HepG2 (cell line): ENCODE measurements around the gene BCAS3. TPM values are rescaled to one million over a fixed set of nuclear protein-coding genes. Genes with fewer than 3 reads are reported as not detected.
A peak's percentile ranks its signal among the peaks of the same experiment; 100 is the strongest.

Experiments used
- ATAC-seq: fragments of 200-7000 bp; cut with Tn5 transposase; 3 replicates; pipeline ENCODE4 v1.9.1; 2020; ENCODE audit warnings: mild to moderate bottlenecking, moderate library complexity
- BruUV-seq: library from RNA; stranded (reverse); fragments of 400-500 nt; replicated peaks from 2 replicates; lab custom pipeline; 2021; lab: Mats Ljungman, UMichigan
- CTCF ChIA-PET: fragments of 300-600 bp; formaldehyde crosslinking; extraction: SDS; loops from one replicate; lab custom pipeline; 2021; ENCODE audit warnings: low total read pairs, inconsistent platforms, low intra/inter-chr PET ratio; lab: Yijun Ruan, JAX
- POLR2A ChIA-PET: fragments of 350-600 bp; sonication (Branson Sonifier 250); formaldehyde crosslinking; loops from one replicate; lab custom pipeline; 2020; ENCODE audit warnings: antibody characterized with exemption, inconsistent platforms; lab: Yijun Ruan, JAX
- DNase-seq: peaks from one replicate; pipeline ENCODE4 v3.0.0-alpha.2; 2015; ENCODE audit warnings: low spot score
- FAIRE-seq: peaks from 3 replicates; lab custom pipeline; 2011; peaks lifted over from hg19 to GRCh38; lab: Jason Lieb, UNC
- H2AFZ ChIP-seq: one replicate; pipeline ENCODE4 v1.6.1; 2011; ENCODE audit warnings: low read length, inconsistent platforms
- H3K27ac ChIP-seq: fragments of 300-600 bp; 3 replicates; pipeline ENCODE4 v1.8.0; 2011; ENCODE audit warnings: mixed run types, mild to moderate bottlenecking, mixed read lengths, low read length, inconsistent platforms; ENCODE audit not compliant: insufficient read depth; ENCODE audit errors: extremely low read length
- H3K27me3 ChIP-seq, 2 experiments: fragments of 200-600 bp in 1 of 2; 2 replicates in 1 of 2; 3 replicates in 1 of 2; pipeline versions ENCODE4 v1.6.0 to v1.8.0; 2011; ENCODE audit warnings: low read length in 2 of 2, mild to moderate bottlenecking in 2 of 2, moderate library complexity in 2 of 2, inconsistent platforms in 1 of 2; ENCODE audit not compliant: insufficient read depth in 2 of 2, control insufficient read depth in 1 of 2
- H3K36me3 ChIP-seq, 2 experiments: fragments of 200-600 bp in 1 of 2; replicated peaks in 1 of 2; 2 replicates in 1 of 2; 3 replicates in 1 of 2; pipeline versions ENCODE4 v1.5.1 to v1.8.0; 2011; ENCODE audit warnings: low read length in 2 of 2, inconsistent platforms in 1 of 2; ENCODE audit not compliant: insufficient read depth in 2 of 2, control insufficient read depth in 1 of 2
- H3K4me1 ChIP-seq: 2 replicates; pipeline ENCODE4 v1.5.1; 2012; ENCODE audit warnings: low read length, inconsistent platforms; ENCODE audit not compliant: insufficient read depth
- H3K4me2 ChIP-seq: 2 replicates; pipeline ENCODE4 v1.6.0; 2011; ENCODE audit warnings: low read depth, low read length, inconsistent platforms
- H3K4me3 ChIP-seq, 3 experiments: fragments of 200-600 bp in 1 of 3; sonication (generic), shearing (Covaris generic) in 1 of 3; replicated peaks in 1 of 3; 2 replicates each; pipeline ENCODE4 v1.5.1; 2011 to 2016; ENCODE audit warnings: low read length in 3 of 3, inconsistent platforms in 2 of 3, low read depth in 2 of 3, mild to moderate bottlenecking in 2 of 3, control low read depth in 1 of 3, mixed read lengths in 1 of 3; ENCODE audit not compliant: insufficient read depth in 1 of 3
- H3K79me2 ChIP-seq: one replicate; pipeline ENCODE4 v1.6.1; 2011; ENCODE audit warnings: low read length, inconsistent platforms; ENCODE audit not compliant: insufficient read depth
- H3K9ac ChIP-seq: 2 replicates; pipeline ENCODE4 v1.6.0; 2011; ENCODE audit warnings: mild to moderate bottlenecking, low read depth, low read length, inconsistent platforms; ENCODE audit not compliant: insufficient read depth
- H3K9me3 ChIP-seq: 2 replicates; pipeline ENCODE4 v1.5.1; 2012; ENCODE audit warnings: mild to moderate bottlenecking, low read length
- H4K20me1 ChIP-seq: 2 replicates; pipeline ENCODE4 v1.6.0; 2011; ENCODE audit warnings: inconsistent platforms, mild to moderate bottlenecking, low read length, moderate library complexity; ENCODE audit not compliant: insufficient read depth
- CTCF ChIP-seq: sonication (generic); formaldehyde crosslinking; IDR thresholded peaks from 2 replicates; pipeline ENCODE4 v1.5.0; 2020; ENCODE audit warnings: mild to moderate bottlenecking, missing genetic modification reagents, moderate library complexity
- HNRNPL ChIP-seq: fragments of 200-400 bp; formaldehyde crosslinking; IDR thresholded peaks from 2 replicates; pipeline ENCODE4 v1.6.1; 2017; ENCODE audit warnings: mild to moderate bottlenecking, low read depth, low read length
- MAFK ChIP-seq, 2 experiments: IDR thresholded peaks in 1 of 2; conservative IDR thresholded peaks in 1 of 2; 2 replicates each; pipeline ENCODE4 v1.6.1; 2011; ENCODE audit warnings: improper control_type of control experiment in 2 of 2, low read length in 2 of 2
- MAZ ChIP-seq, 2 experiments: sonication (generic) in 1 of 2; formaldehyde crosslinking in 1 of 2; IDR thresholded peaks; 2 replicates each; pipeline versions ENCODE4 v1.5.0 to v1.6.1; 2012 to 2020; ENCODE audit warnings: low read depth in 2 of 2, mild to moderate bottlenecking in 2 of 2, borderline replicate concordance in 1 of 2, improper control_type of control experiment in 1 of 2, low read length in 1 of 2, missing genetic modification reagents in 1 of 2, moderate library complexity in 1 of 2
- STAG1 ChIP-seq: sonication (generic); formaldehyde crosslinking; IDR thresholded peaks from 2 replicates; pipeline ENCODE4 v1.4.0; 2020; ENCODE audit warnings: missing genetic modification reagents
- U2AF1 ChIP-seq: fragments of 200-400 bp; formaldehyde crosslinking; optimal IDR thresholded peaks from 2 replicates; pipeline ENCODE3; 2017; ENCODE audit warnings: mild to moderate bottlenecking, low read depth, low read length
- ZBTB43 ChIP-seq: sonication (generic); formaldehyde crosslinking; conservative IDR thresholded peaks from 2 replicates; pipeline ENCODE4 v1.4.0; 2020; ENCODE audit warnings: missing genetic modification reagents
- ZGPAT ChIP-seq: IDR thresholded peaks from 2 replicates; pipeline ENCODE4 v1.6.1; 2016; ENCODE audit warnings: mild to moderate bottlenecking
- ZNF296 ChIP-seq: sonication (generic); formaldehyde crosslinking; conservative IDR thresholded peaks from 2 replicates; pipeline ENCODE4 v1.5.0; 2020; ENCODE audit warnings: mild to moderate bottlenecking, missing genetic modification reagents
- WGBS: methylation state at CpG from one replicate; pipeline ENCODE4 v1.1.6; 2017; ENCODE audit warnings: low lambda C conversion rate; 5-methylcytosine and 5-hydroxymethylcytosine counted together
- in situ Hi-C: cut with HindIII; loops from 2 replicates; pipeline ENCODE4 v1.10.0; 2017; ENCODE audit warnings: low pct_unique_long_range_greater_than_20kb; ENCODE audit not compliant: extremely low pct_ligation_motif_present
- intact Hi-C: fragments of 100-400 bp; cut with micrococcal nuclease; formaldehyde crosslinking; loops from one replicate; pipeline ENCODE4 v1.10.0; 2022; ENCODE audit not compliant: unreplicated experiment
- polyA plus RNA-seq, 8 experiments: library from polyadenylated mRNA; depleted of rRNA in 3 of 8; stranded (reverse) in 7 of 8; unstranded in 1 of 8; fragments of >200 nt; fragmentation: Illumina TruSeq in 4 of 8; extraction: Trizol in 4 of 8; gene quantifications; 2 replicates each; pipeline versions ENCODE4 v1.2.1 to v1.2.3, GENCODE V29; 2011 to 2016; ENCODE audit warnings: low read depth in 4 of 8, missing spikeins in 1 of 8, mixed read lengths in 1 of 8; ENCODE audit not compliant: insufficient read depth in 1 of 8
- total RNA-seq, 5 experiments: library from RNA; depleted of rRNA; stranded (reverse); fragments of >200 nt; fragmentation: Illumina TruSeq; extraction: Trizol; gene quantifications; 2 replicates each; pipeline ENCODE4 v1.2.3, GENCODE V29; 2016; ENCODE audit warnings: low read depth in 1 of 5

Gene BCAS3
- total and polyA plus RNA-seq, 2 of the 13 experiments (the other 11 are each of a cell fraction or from before 2014, with no cell fraction given) = 10.7 to 11.2 TPM

- Histone ChIP-seq H3K4me1 (peaks cover 55% of the 10 kb centered on the region), H3K9ac (no peak overlapping the region), H3K36me3 (no peaks in the 10 kb centered on the region), H4K20me1 (no peaks in the 10 kb centered on the region), H3K27me3 (no peaks in the 10 kb centered on the region), H3K79me2 (no peaks in the 10 kb centered on the region), H3K27ac (no peak overlapping the region), H3K4me3 (no peak overlapping the region), H3K4me2 (no peak overlapping the region), H2AFZ (no peak overlapping the region), H3K9me3 (no peaks in the 10 kb centered on the region)
- POLR2A ChIA-PET = interaction anchor here (1.1 kb wide), 1 partner anchor 8 kb away, joined by 3 read pairs; no protein-coding TSS in a partner anchor
- CTCF ChIA-PET = no interaction called here
- intact Hi-C loops = no loop called here
- no peak for TF ChIP-seq U2AF1
- TF ChIP-seq STAG1 (CRISPR knock-in tag) = peak; percentile 27; the same call in 1 of the 2 replicates
- peak; percentile 18; the same call in 1 of the 2 replicates for TF ChIP-seq CTCF (CRISPR knock-in tag)
- 0 out of 4 replicates have a peak, but pooled peaks have one; percentile 2 to 6 for TF ChIP-seq MAFK (conservative IDR thresholded peaks at IDR 0.05 in 1 of 2, IDR thresholded peaks at IDR 0.05 in 1 of 2; ENCODE audit: low read length in 2 of 2)
- no TSS peak for BruUV-seq
- DNase-seq (no peak), FAIRE-seq (no peak), ATAC-seq (no peak)
- in situ Hi-C loops = no loop called here
- WGBS = 96% methylated on average over 15 of the region's 15 CpGs
Observed at GRCh38 chr17:61385577-61386236, 708.1 kb downstream of the BCAS3 start.

GRCh38 chr17:61386251-61386650, 708.6 kb downstream of the BCAS3 start:
- POLR2A ChIA-PET = no interaction called here

More at GRCh38 chr17:61386251-61386650, 708.6 kb downstream of the BCAS3 start:
- no peak for TF ChIP-seq ZBTB43
- TF ChIP-seq MAZ (IDR thresholded peaks at IDR 0.05; ENCODE audit: borderline replicate concordance, low read depth, low read length) = no peak
- TF ChIP-seq MAZ (CRISPR knock-in tag; IDR thresholded peaks at IDR 0.05; ENCODE audit: low read depth) = no peak
- no peak for TF ChIP-seq ZNF296 (CRISPR knock-in tag)
- no peak for TF ChIP-seq ZGPAT (CRISPR knock-in tag)
- peak; percentile 77; the same call in 1 of the 2 replicates for TF ChIP-seq HNRNPL
- in situ Hi-C loops (no loop called here), intact Hi-C loops (no loop called here)
- Histone ChIP-seq H3K79me2 (no peaks in the 10 kb centered on the region), H3K4me3 (no peak overlapping the region), H3K4me1 (peaks cover 55% of the 10 kb centered on the region), H3K4me2 (no peak overlapping the region), H4K20me1 (no peaks in the 10 kb centered on the region), H2AFZ (no peak overlapping the region), H3K27ac (no peak overlapping the region), H3K9ac (no peak overlapping the region), H3K9me3 (no peaks in the 10 kb centered on the region), H3K27me3 (no peaks in the 10 kb centered on the region), H3K36me3 (no peaks in the 10 kb centered on the region)
- DNase-seq = no peak
- BruUV-seq = no TSS peak
- no peak for ATAC-seq
- 95% methylated on average over 6 of the region's 6 CpGs for WGBS
- no peak for FAIRE-seq
- CTCF ChIA-PET = no interaction called here
